EL (cell line): ENCODE data around the gene ACVR2B.
A peak's percentile ranks its signal among the peaks of the same experiment; 100 is the strongest.

Source experiments
- DNase-seq: peaks from one replicate; pipeline ENCODE4 v3.0.0-alpha.2; 2016

The ACVR2B gene

GRCh38 chr3:38458796-38459498 lies 5.3 kb downstream of the ACVR2B start:
- peak; percentile 32 for DNase-seq

- no peak for DNase-seq
Measured at GRCh38 chr3:38459499-38460048, 5.9 kb downstream of the ACVR2B start.

- DNase-seq: no peak
Measured at GRCh38 chr3:38460377-38461270, 6.9 kb downstream of the ACVR2B start.

GRCh38 chr3:38465588-38466154 lies 12.0 kb downstream of the ACVR2B start:
- no peak for DNase-seq

GRCh38 chr3:38468765-38469164 lies 15.1 kb downstream of the ACVR2B start:
- DNase-seq: no peak

DNA sequence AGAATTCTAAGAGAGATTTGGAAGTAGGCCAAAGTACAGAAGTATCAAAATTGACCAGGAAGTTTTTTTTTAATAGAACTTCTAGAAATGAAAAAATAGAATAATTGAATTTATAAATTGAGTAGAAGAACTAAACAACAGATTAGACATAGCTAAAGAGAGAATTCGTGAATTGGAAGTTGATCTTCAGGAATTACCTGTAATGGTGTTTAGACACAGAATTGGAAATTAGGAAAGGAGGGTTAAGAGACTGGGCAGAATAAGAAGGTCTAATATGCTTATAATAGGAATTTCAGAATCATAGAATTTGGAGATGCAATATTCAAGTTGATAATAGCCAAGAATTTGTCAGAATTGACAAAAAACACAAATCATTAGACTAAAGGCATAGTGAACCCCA lies 16.2 kb downstream of the ACVR2B start:
- DNase-seq: no peak

DNA sequence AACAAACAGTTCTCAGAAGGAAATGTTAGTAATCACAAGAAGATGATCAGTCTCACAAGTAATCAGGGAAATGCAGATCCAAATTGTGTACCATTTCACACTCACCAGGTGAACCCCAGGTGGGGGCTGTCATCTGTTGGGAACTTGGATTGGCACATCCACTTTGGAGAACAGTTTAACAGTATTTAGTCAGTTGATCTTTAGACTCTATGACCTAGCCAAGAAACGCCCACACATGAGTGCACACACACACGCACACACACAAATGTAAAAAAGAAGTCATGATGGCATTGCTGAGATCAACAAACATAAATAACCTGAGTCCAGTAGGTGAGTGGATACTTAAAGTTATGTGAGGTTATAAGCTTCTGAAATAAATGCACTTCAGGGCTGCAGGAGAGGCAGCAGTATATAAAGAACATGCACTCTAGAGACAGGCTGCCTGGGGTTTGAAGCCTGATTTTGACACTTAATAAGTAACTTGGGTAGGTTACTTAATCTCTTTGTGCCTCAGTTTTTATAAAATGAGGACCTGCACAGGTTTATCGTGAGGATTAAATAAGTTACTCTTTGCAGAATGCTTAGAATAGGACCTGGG lies 17.7 kb downstream of the ACVR2B start:
- no peak for DNase-seq

GRCh38 chr3:38472342-38472741 lies 18.7 kb downstream of the ACVR2B start:
- no peak for DNase-seq

DNA sequence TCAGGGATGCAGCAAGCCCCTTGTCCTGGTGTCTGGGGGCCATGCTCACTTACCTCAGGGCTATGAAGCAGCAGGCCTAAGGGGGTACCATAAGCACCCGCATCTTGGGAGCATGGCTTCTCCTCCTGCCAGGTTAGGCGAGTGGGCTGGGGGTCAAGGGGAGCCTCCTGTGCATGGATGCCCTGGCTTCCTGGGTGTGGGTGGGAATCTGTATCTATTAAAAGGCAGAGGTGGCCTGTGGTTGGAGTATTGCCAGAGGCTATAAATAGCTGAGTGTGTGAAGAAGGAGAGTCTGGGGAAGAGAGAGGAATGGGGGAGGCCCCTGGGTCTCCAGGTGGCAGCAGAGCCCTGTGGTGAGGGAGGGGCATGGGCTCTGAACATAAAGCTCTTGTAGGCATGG lies 19.5 kb downstream of the ACVR2B start:
- DNase-seq: no peak

- DNase-seq: no peak
Measured at GRCh38 chr3:38474928-38475605, 21.4 kb downstream of the ACVR2B start.

GRCh38 chr3:38475716-38476115 lies 22.0 kb downstream of the ACVR2B start:
- DNase-seq: no peak

GRCh38 chr3:38476157-38476756 lies 22.6 kb downstream of the ACVR2B start:
- no peak for DNase-seq

- DNase-seq: no peak
Measured at GRCh38 chr3:38477057-38477820, 23.5 kb downstream of the ACVR2B start.

DNA sequence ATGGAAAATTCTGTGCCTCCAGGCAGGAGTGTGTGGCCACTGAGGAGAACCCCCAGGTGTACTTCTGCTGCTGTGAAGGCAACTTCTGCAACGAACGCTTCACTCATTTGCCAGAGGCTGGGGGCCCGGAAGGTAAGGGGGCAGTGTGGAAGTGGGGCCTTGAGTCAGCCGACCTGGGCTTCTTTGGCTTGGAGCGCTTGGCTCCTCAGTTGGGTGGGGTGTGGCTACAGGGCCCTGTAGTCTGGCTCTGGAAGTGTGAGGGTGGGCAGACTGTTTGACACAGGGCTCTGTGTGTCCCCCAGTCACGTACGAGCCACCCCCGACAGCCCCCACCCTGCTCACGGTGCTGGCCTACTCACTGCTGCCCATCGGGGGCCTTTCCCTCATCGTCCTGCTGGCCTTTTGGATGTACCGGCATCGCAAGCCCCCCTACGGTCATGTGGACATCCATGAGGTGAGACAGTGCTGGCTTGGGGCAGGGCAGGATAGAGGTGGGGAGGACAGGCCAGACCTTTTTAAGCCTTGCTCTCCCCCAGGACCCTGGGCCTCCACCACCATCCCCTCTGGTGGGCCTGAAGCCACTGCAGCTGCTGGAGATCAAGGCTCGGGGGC lies 24.3 kb downstream of the ACVR2B start:
- no peak for DNase-seq

DNA sequence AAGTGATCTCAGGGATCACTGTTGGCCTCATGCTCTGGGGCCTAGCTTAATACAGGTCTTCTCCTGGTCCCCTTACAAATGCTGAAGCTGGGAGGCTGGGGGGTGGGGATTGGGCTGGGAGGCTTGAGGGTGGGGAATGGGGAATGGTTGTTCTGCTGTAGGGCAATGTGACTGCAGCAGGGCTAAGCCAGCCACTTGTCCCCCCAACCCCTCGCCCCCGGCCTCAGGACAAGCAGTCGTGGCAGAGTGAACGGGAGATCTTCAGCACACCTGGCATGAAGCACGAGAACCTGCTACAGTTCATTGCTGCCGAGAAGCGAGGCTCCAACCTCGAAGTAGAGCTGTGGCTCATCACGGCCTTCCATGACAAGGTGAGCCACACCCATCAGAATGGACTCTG lies 25.2 kb downstream of the ACVR2B start:
- no peak for DNase-seq

DNA sequence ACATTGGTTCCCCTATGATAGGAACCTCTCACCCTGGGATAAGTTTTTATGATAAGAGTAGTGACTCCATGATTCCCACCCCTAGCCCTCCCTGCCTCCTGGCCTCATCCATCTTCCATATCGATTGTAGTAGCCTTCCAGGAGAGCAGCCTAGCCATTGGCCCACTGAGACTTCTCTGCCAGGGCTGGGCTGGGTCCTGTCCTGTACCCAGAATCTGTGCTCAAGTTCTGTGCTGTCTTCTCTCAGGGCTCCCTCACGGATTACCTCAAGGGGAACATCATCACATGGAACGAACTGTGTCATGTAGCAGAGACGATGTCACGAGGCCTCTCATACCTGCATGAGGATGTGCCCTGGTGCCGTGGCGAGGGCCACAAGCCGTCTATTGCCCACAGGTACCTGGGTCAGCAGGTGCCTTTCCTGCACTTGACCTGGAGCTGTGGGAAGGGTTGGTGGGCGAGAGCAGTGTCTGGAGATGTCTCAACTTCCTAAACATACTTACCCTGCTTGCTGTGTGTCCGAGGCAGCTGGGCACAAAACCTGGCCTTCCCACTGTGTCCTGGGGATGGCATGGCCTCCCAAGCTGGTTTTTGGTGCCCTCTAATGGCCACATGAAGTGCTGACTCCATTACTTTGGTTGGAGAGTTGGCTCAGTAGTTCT lies 25.9 kb downstream of the ACVR2B start:
- DNase-seq: peak; percentile 61

DNA sequence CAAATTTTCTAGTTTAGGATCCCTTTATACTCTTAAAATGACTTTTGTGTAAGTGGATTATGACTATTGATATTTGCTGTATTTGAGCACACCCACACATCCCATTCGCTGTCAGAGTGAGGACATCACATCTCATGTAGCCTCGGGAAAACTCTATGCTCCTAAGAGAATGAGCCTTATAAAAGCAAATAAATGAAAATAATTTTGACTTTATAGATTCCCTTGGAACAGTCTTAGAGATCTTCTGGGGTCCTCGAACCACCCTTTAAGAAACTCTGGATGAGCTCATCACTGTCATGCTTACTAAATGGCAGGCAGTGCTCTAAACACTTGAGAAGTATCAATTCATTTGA lies 26.4 kb downstream of the ACVR2B start:
- DNase-seq: no peak

- no peak for DNase-seq
Measured at GRCh38 chr3:38480930-38481329, 27.2 kb downstream of the ACVR2B start.

DNA sequence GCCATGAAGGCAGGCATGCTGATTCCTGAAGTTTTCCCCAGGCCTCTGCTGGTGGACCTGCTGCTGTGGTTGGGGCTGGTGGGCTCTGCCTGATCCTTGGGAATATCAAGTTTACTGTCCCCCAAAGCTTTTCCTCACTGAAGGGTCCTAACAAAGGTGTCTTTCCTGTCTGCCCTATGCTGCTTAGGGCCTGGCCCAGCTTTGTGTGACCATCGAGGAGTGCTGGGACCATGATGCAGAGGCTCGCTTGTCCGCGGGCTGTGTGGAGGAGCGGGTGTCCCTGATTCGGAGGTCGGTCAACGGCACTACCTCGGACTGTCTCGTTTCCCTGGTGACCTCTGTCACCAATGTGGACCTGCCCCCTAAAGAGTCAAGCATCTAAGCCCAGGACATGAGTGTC lies 29.3 kb downstream of the ACVR2B start:
- DNase-seq: no peak

DNA sequence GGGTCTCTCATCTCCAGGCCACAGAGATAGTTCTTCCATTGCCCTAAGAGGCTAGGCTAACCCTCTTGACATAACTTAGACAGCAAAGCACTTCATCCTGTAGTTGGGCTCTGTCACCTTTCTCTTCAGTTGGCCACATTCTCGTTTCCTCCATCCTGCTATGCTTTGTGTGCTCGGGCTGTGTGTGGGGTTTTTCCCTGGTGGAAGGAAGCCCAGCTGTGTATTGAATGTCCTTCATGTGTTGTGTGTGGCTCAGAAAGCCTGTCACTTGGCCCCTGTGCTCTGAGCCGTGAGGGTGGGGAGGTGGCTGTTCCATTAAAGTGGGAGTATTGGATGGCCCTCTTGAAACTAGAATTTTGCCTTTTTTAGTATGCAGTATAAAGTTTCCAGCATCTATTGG lies 33.6 kb downstream of the ACVR2B start:
- DNase-seq: no peak

DNA sequence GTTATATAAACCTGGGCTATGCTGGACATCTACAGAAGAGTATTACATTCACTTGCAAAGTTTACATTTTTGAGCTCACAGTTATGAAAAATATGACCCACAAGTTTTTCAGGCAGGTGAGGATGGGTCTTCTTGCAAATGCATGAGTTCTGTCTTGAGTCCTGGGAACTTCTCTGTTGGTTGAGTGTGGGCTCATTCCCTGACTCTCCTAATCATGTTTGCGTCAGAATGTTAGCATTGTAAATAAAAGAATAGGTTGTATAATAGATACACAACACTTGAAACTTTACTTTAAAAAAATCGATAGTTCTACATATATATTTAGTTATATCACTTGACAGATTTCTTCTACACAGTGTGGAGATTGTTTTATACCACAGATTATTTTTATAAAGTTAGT lies 35.3 kb downstream of the ACVR2B start:
- no peak for DNase-seq
